ENCODE results near the gene DYNC1I1. TPM values are rescaled to one million over a fixed set of nuclear protein-coding genes. Genes with fewer than 3 reads are reported as not detected.

Gene DYNC1I1
- total and polyA plus RNA-seq, 4 donors, result 0.28 to 0.67 (median 0.39) TPM

DNA sequence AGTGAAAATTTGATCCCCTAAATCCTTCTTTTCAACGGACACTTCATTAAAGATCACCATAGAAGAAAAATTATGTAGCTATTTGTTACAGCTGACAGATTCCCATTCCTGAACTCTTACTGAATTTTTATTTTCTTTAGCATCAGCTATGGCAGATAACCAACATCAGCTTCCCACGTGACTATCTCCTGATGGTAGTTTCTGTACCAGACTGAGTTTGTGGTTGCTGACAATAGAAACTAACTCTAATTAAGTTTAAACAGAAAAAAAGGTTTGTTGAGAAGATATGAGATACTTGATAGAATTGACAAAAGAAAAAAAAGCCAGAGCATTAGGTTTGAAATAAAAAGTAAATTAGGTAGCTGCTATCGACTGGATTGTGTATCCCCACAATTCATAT is 101.8 kb downstream of the DYNC1I1 start:
- TF ChIP-seq HNF4A (conservative IDR thresholded peaks at IDR 0.05) (no peak), TAF1 (conservative IDR thresholded peaks at IDR 0.05) (no peak), FOXA1 (IDR thresholded peaks at IDR 0.05) (no peak)
- no peak for DNase-seq (ENCODE audit: low spot score)
- Histone ChIP-seq H3K27ac (ENCODE audit: low read depth in 1 of 2, low read length in 2 of 2) (no peak overlapping the region), H3K9ac (ENCODE audit: low read depth in 1 of 2, low read length in 2 of 2) (no peak overlapping the region), H3K4me3 (ENCODE audit: low read depth in 1 of 3, low read length in 3 of 3) (no peak overlapping the region), H3K27me3 (ENCODE audit: control insufficient read depth in 4 of 4, insufficient read depth in 4 of 4, low read length in 3 of 4) (no peaks in the 10 kb centered on the region), H3K4me1 (ENCODE audit: control insufficient read depth in 4 of 4, insufficient read depth in 4 of 4, low read length in 3 of 4) (peaks cover 0 to 3% (median 0%) of the 10 kb centered on the region in 4 donors), H3K36me3 (ENCODE audit: control insufficient read depth in 4 of 4, insufficient read depth in 3 of 4, low read depth in 1 of 4, low read length in 3 of 4) (no peaks in the 10 kb centered on the region), H3K9me3 (ENCODE audit: control insufficient read depth in 4 of 4, low read length in 3 of 4) (no peaks in the 10 kb centered on the region)
- WGBS, result 85% methylated on average over 3 of the region's 3 CpGs

DNA sequence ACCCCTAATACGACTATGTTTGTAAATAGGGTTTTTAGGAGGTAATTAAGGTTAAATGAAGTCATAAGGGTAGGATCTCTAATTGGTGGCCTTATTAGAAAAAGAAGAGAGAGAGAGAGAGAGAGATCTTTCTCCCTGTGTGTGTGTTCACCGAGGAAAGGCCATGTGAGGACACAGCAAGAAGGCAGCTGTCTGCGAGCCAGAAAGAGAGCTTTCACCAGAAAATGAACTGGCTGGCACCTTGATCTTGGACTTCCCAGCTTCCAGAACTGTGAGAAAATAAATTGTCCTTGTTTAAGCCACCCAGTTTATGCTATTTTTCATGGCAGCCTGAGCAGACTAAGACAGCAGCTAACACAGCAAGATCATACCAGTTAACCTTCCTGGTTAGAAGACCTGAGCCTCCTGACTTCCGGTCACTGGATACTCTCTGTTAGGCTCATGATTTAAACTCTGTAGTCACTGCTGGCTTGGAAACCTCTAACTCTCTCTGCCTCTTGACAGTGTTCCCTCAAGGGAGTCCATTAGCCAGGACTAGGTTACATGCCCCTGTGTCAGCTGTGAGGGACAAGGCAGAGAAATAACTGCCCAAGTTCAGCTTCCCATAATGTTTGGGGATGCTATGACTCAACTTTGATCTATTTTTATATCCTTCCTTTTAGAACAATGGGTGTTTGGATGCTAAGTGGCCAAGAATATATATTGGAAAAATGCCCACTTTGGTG is 102.3 kb downstream of the DYNC1I1 start:
- H3K9me3 ChIP-seq (ENCODE audit: control insufficient read depth in 4 of 4, low read length in 3 of 4), result no peaks in the 10 kb centered on the region
- no peak for DNase-seq (ENCODE audit: low spot score)
- no peak overlapping the region for H3K27ac ChIP-seq (ENCODE audit: low read depth in 1 of 2, low read length in 2 of 2)
- 90% methylated on average over 4 of the region's 4 CpGs for WGBS
- no peak overlapping the region for H3K9ac ChIP-seq (ENCODE audit: low read depth in 1 of 2, low read length in 2 of 2)
- H3K4me1 ChIP-seq (ENCODE audit: control insufficient read depth in 4 of 4, insufficient read depth in 4 of 4, low read length in 3 of 4), result peaks cover 0 to 3% (median 0%) of the 10 kb centered on the region in 4 donors
- no peaks in the 10 kb centered on the region for H3K36me3 ChIP-seq (ENCODE audit: control insufficient read depth in 4 of 4, insufficient read depth in 3 of 4, low read depth in 1 of 4, low read length in 3 of 4)
- H3K4me3 ChIP-seq (ENCODE audit: low read depth in 1 of 3, low read length in 3 of 3), result no peak overlapping the region
- H3K27me3 ChIP-seq (ENCODE audit: control insufficient read depth in 4 of 4, insufficient read depth in 4 of 4, low read length in 3 of 4), result no peaks in the 10 kb centered on the region
- no peak for TF ChIP-seq HNF4G (IDR thresholded peaks at IDR 0.05)
- TF ChIP-seq HNF4A (conservative IDR thresholded peaks at IDR 0.05), result no peak
- TF ChIP-seq, protein P1, sequence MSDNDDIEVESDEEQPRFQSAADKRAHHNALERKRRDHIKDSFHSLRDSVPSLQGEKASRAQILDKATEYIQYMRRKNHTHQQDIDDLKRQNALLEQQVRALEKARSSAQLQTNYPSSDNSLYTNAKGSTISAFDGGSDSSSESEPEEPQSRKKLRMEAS (IDR thresholded peaks at IDR 0.05), result no peak
- no peak for TF ChIP-seq TAF1 (conservative IDR thresholded peaks at IDR 0.05)
- TF ChIP-seq RAD21 (IDR thresholded peaks at IDR 0.05), result no peak
- TF ChIP-seq, protein P2, sequence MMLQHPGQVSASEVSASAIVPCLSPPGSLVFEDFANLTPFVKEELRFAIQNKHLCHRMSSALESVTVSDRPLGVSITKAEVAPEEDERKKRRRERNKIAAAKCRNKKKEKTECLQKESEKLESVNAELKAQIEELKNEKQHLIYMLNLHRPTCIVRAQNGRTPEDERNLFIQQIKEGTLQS (IDR thresholded peaks at IDR 0.05), result no peak
- TF ChIP-seq SP1 (IDR thresholded peaks at IDR 0.05), result no peak

DNA sequence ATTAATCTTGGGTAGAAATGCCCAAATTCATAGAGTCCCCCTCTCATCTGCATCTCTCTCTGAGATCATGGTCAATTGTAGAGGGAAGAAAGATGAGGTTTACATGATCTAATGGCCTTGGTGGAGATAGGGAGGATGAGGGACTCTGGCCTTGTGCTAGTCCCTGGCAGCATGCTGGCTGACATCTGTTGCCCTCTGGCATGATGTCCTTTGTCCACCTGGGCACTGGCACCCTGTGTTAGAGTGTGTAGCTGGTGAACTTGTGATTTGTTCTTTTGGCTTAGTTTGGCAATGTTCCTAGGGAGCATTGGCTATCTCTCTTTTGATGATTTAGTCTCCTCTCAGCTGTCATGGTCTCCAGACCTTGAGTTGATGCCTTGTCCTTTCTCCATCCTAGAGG is 103.2 kb downstream of the DYNC1I1 start:
- no peak overlapping the region for H3K27ac ChIP-seq (ENCODE audit: low read depth in 1 of 2, low read length in 2 of 2)
- no peak overlapping the region for H3K4me3 ChIP-seq (ENCODE audit: low read depth in 1 of 3, low read length in 3 of 3)
- H3K36me3 ChIP-seq (ENCODE audit: control insufficient read depth in 4 of 4, insufficient read depth in 3 of 4, low read depth in 1 of 4, low read length in 3 of 4), result no peaks in the 10 kb centered on the region
- no peak for TF ChIP-seq YY1 (IDR thresholded peaks at IDR 0.05)
- TF ChIP-seq RXRA (IDR thresholded peaks at IDR 0.05), result peak in 1 of 2 donors; percentile 26
- TF ChIP-seq HNF4A (conservative IDR thresholded peaks at IDR 0.05), result peak; percentile 41 to 66
- no peak for DNase-seq (ENCODE audit: low spot score)
- peaks cover 0 to 3% (median 0%) of the 10 kb centered on the region in 4 donors for H3K4me1 ChIP-seq (ENCODE audit: control insufficient read depth in 4 of 4, insufficient read depth in 4 of 4, low read length in 3 of 4)
- no peaks in the 10 kb centered on the region for H3K27me3 ChIP-seq (ENCODE audit: control insufficient read depth in 4 of 4, insufficient read depth in 4 of 4, low read length in 3 of 4)
- H3K9me3 ChIP-seq (ENCODE audit: control insufficient read depth in 4 of 4, low read length in 3 of 4), result no peaks in the 10 kb centered on the region
- no peak overlapping the region for H3K9ac ChIP-seq (ENCODE audit: low read depth in 1 of 2, low read length in 2 of 2)

DNA sequence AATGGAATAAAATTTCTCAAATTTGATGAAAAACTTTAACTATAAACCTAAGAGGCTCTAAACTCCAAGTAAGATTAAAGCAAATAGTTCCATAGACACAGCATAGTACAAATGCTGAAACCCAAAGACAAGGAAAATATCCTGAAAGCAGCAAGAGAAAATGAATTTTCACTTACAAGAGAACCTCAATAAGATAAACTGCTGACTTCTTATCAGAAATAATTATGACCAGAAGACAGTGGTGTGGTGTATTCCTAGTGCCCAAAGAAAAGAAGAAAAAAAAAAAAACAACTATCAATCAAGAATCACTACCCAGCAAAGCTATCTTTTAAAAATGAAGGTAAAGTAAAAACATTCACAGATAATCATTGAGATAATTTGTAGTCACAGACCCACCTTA is 106.3 kb downstream of the DYNC1I1 start:
- no peak for TF ChIP-seq JUND (IDR thresholded peaks at IDR 0.05)
- TF ChIP-seq EGR1 (IDR thresholded peaks at IDR 0.05; ENCODE audit: low read depth in 2 of 2), result no peak
- no peak for TF ChIP-seq TAF1 (conservative IDR thresholded peaks at IDR 0.05)
- TF ChIP-seq GABPA (IDR thresholded peaks at IDR 0.05 in 1 of 2, conservative IDR thresholded peaks at IDR 0.05 in 1 of 2), result no peak
- no peak for TF ChIP-seq RXRA (IDR thresholded peaks at IDR 0.05)
- TF ChIP-seq HNF4A (conservative IDR thresholded peaks at IDR 0.05), result no peak
- no peak for TF ChIP-seq FOXA1 (IDR thresholded peaks at IDR 0.05)
- TF ChIP-seq, protein P3, sequence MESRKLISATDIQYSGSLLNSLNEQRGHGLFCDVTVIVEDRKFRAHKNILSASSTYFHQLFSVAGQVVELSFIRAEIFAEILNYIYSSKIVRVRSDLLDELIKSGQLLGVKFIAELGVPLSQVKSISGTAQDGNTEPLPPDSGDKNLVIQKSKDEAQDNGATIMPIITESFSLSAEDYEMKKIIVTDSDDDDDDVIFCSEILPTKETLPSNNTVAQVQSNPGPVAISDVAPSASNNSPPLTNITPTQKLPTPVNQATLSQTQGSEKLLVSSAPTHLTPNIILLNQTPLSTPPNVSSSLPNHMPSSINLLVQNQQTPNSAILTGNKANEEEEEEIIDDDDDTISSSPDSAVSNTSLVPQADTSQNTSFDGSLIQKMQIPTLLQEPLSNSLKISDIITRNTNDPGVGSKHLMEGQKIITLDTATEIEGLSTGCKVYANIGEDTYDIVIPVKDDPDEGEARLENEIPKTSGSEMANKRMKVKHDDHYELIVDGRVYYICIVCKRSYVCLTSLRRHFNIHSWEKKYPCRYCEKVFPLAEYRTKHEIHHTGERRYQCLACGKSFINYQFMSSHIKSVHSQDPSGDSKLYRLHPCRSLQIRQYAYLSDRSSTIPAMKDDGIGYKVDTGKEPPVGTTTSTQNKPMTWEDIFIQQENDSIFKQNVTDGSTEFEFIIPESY (IDR thresholded peaks at IDR 0.05), result no peak
- TF ChIP-seq FOXA2 (IDR thresholded peaks at IDR 0.05), result no peak
- TF ChIP-seq, protein P1 (IDR thresholded peaks at IDR 0.05), result no peak
- TF ChIP-seq, protein P2 (IDR thresholded peaks at IDR 0.05), result no peak

More for the DNA sequence above, 106.3 kb downstream of the DYNC1I1 start:
- Histone ChIP-seq H3K27me3 (ENCODE audit: control insufficient read depth in 4 of 4, insufficient read depth in 4 of 4, low read length in 3 of 4) (no peaks in the 10 kb centered on the region), H3K4me3 (ENCODE audit: low read depth in 1 of 3, low read length in 3 of 3) (no peak overlapping the region), H3K36me3 (ENCODE audit: control insufficient read depth in 4 of 4, insufficient read depth in 3 of 4, low read depth in 1 of 4, low read length in 3 of 4) (no peaks in the 10 kb centered on the region), H3K9ac (ENCODE audit: low read depth in 1 of 2, low read length in 2 of 2) (no peak overlapping the region), H3K9me3 (ENCODE audit: control insufficient read depth in 4 of 4, low read length in 3 of 4) (no peaks in the 10 kb centered on the region), H3K27ac (ENCODE audit: low read depth in 1 of 2, low read length in 2 of 2) (no peak overlapping the region), H3K4me1 (ENCODE audit: control insufficient read depth in 4 of 4, insufficient read depth in 4 of 4, low read length in 3 of 4) (peaks cover 0 to 3% (median 0%) of the 10 kb centered on the region in 4 donors)
- DNase-seq (ENCODE audit: low spot score), result no peak
